Fibroblast of lung (primary cell): ENCODE results near the gene CHML. TPM values are rescaled to one million over a fixed set of nuclear protein-coding genes. Genes with fewer than 3 reads are reported as not detected.

Experiments used
- DNase-seq, 2 donors: peaks; one replicate each; pipeline versions ENCODE4 v3.0.0 to v3.0.0-alpha.2; 2010; ENCODE audit warnings: low read depth in 2 of 2
- H2AFZ ChIP-seq: 2 replicates; pipeline ENCODE4 v1.5.1; 2012; ENCODE audit warnings: low read length, control low read depth, inconsistent platforms
- H3K27ac ChIP-seq: 2 replicates; pipeline ENCODE4 v1.5.1; 2011; ENCODE audit warnings: low read length, control low read depth; ENCODE audit not compliant: insufficient read depth
- H3K27me3 ChIP-seq: 2 replicates; pipeline ENCODE4 v1.5.1; 2011; ENCODE audit warnings: mild to moderate bottlenecking, low read length; ENCODE audit not compliant: control insufficient read depth, insufficient read depth
- H3K36me3 ChIP-seq: 2 replicates; pipeline ENCODE4 v1.5.1; 2011; ENCODE audit warnings: low read length; ENCODE audit not compliant: control insufficient read depth, insufficient read depth
- H3K4me1 ChIP-seq: 2 replicates; pipeline ENCODE4 v1.5.1; 2011; ENCODE audit warnings: low read length; ENCODE audit not compliant: control insufficient read depth, insufficient read depth; ENCODE audit errors: extremely low read depth
- H3K4me2 ChIP-seq: 2 replicates; pipeline ENCODE4 v1.5.1; 2011; ENCODE audit warnings: low read length, control low read depth; ENCODE audit not compliant: insufficient read depth; ENCODE audit errors: extremely low read depth
- H3K4me3 ChIP-seq, 4 experiments: fragments of 200-600 bp in 1 of 4; sonication (generic) in 1 of 4; replicated peaks in 1 of 4; 2 replicates each; pipeline ENCODE4 v1.5.1; 2011 to 2016; ENCODE audit warnings: low read length in 4 of 4, low read depth in 3 of 4, mild to moderate bottlenecking in 3 of 4, control low read depth in 2 of 4, inconsistent platforms in 1 of 4, mixed read lengths in 1 of 4; ENCODE audit not compliant: insufficient read depth in 1 of 4; ENCODE audit errors: control extremely low read depth in 1 of 4
- H3K79me2 ChIP-seq: 2 replicates; pipeline ENCODE4 v1.5.1; 2012; ENCODE audit warnings: mild to moderate bottlenecking, low read length, inconsistent platforms; ENCODE audit not compliant: control insufficient read depth, insufficient read depth
- H3K9ac ChIP-seq: 2 replicates; pipeline ENCODE4 v1.5.1; 2011; ENCODE audit warnings: mild to moderate bottlenecking, low read length, control low read depth; ENCODE audit not compliant: insufficient read depth
- H3K9me3 ChIP-seq: 2 replicates; pipeline ENCODE4 v1.5.1; 2012; ENCODE audit warnings: low read depth, low read length; ENCODE audit not compliant: control insufficient read depth, insufficient read depth
- H4K20me1 ChIP-seq: 2 replicates; pipeline ENCODE4 v1.5.1; 2011; ENCODE audit warnings: low read length; ENCODE audit not compliant: control insufficient read depth, insufficient read depth; ENCODE audit errors: extremely low read depth
- EZH2 ChIP-seq: IDR thresholded peaks from 2 replicates; pipeline ENCODE4 v1.5.1; 2012; ENCODE audit warnings: low read length, control low read depth, mild to moderate bottlenecking; ENCODE audit errors: missing control alignments
- polyA plus RNA-seq, 2 donors: library from polyadenylated mRNA; depleted of rRNA in 1 of 2; stranded (reverse) in 1 of 2; unstranded in 1 of 2; fragments of >200 nt; gene quantifications; 2 replicates each; pipeline ENCODE4 v1.2.1, GENCODE V29; 2011 to 2012; ENCODE audit warnings: missing spikeins in 1 of 2
- total RNA-seq: library from RNA; depleted of rRNA; stranded (reverse); fragments of >200 nt; gene quantifications from 2 replicates; pipeline ENCODE4 v1.2.1, GENCODE V29; 2014
- TF ChIP-seq, protein P1 (sequence below), 2 donors: IDR thresholded peaks in 1 of 2; conservative IDR thresholded peaks in 1 of 2; 1 replicate in 1 of 2; 2 replicates in 1 of 2; pipeline ENCODE4 v1.5.1; 2011 to 2012; ENCODE audit warnings: low read length in 2 of 2, control low read depth in 1 of 2, inconsistent platforms in 1 of 2, low read depth in 1 of 2, mild to moderate bottlenecking in 1 of 2

Gene CHML
- total and polyA plus RNA-seq, 2 donors (not counting 1 experiment from before 2014, with no cell fraction given) = 11.4 to 16.1 TPM

DNA sequence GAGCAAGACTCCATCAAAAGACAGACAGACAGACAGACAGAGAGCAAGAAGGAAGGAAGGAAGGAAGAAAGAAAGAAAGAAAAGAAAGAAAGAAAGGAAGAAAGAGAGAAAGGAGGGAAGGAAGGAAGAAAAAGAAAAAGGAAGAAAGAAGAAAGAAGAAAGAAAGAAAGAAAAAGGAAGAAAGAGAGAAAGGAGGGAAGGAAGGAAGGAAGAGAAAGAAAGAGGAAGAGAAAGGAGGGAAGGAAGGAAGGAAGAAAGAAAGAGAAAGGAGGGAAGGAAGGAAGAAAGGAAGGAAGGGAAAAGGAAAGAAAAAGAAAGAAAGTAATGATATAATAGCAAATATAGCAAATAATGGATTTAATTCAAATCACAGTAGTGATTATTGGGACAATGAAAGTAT is 32.7 kb downstream of the CHML start:
- no peak for DNase-seq
- Histone ChIP-seq H3K27ac (no peak overlapping the region), H3K27me3 (no peaks in the 10 kb centered on the region), H3K9ac (no peak overlapping the region), H3K9me3 (no peaks in the 10 kb centered on the region), H3K4me3 (no peak overlapping the region), H3K4me2 (no peak overlapping the region), H3K4me1 (peaks cover 11% of the 10 kb centered on the region), H3K79me2 (no peaks in the 10 kb centered on the region), H3K36me3 (no peaks in the 10 kb centered on the region), H4K20me1 (no peaks in the 10 kb centered on the region), H2AFZ (no peak overlapping the region)
- no peak for TF ChIP-seq EZH2
- TF ChIP-seq, protein P1, sequence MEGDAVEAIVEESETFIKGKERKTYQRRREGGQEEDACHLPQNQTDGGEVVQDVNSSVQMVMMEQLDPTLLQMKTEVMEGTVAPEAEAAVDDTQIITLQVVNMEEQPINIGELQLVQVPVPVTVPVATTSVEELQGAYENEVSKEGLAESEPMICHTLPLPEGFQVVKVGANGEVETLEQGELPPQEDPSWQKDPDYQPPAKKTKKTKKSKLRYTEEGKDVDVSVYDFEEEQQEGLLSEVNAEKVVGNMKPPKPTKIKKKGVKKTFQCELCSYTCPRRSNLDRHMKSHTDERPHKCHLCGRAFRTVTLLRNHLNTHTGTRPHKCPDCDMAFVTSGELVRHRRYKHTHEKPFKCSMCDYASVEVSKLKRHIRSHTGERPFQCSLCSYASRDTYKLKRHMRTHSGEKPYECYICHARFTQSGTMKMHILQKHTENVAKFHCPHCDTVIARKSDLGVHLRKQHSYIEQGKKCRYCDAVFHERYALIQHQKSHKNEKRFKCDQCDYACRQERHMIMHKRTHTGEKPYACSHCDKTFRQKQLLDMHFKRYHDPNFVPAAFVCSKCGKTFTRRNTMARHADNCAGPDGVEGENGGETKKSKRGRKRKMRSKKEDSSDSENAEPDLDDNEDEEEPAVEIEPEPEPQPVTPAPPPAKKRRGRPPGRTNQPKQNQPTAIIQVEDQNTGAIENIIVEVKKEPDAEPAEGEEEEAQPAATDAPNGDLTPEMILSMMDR (conservative IDR thresholded peaks at IDR 0.05 in 1 of 2, IDR thresholded peaks at IDR 0.05 in 1 of 2; ENCODE audit: low read depth in 1 of 2, low read length in 2 of 2) = no peak

- Histone ChIP-seq H4K20me1 (no peaks in the 10 kb centered on the region), H3K4me3 (no peak overlapping the region), H3K9me3 (no peaks in the 10 kb centered on the region), H3K79me2 (no peaks in the 10 kb centered on the region), H2AFZ (no peak overlapping the region), H3K9ac (no peak overlapping the region), H3K27ac (no peak overlapping the region), H3K27me3 (no peaks in the 10 kb centered on the region), H3K4me2 (no peak overlapping the region), H3K36me3 (no peaks in the 10 kb centered on the region), H3K4me1 (peaks cover 6% of the 10 kb centered on the region)
- TF ChIP-seq EZH2 = no peak
- TF ChIP-seq, protein P1 (conservative IDR thresholded peaks at IDR 0.05 in 1 of 2, IDR thresholded peaks at IDR 0.05 in 1 of 2; ENCODE audit: low read depth in 1 of 2, low read length in 2 of 2) = no peak
- DNase-seq = peak in 1 of 2 donors; percentile 60
Observed at GRCh38 chr1:241606544-241606943, 33.6 kb downstream of the CHML start.

DNA sequence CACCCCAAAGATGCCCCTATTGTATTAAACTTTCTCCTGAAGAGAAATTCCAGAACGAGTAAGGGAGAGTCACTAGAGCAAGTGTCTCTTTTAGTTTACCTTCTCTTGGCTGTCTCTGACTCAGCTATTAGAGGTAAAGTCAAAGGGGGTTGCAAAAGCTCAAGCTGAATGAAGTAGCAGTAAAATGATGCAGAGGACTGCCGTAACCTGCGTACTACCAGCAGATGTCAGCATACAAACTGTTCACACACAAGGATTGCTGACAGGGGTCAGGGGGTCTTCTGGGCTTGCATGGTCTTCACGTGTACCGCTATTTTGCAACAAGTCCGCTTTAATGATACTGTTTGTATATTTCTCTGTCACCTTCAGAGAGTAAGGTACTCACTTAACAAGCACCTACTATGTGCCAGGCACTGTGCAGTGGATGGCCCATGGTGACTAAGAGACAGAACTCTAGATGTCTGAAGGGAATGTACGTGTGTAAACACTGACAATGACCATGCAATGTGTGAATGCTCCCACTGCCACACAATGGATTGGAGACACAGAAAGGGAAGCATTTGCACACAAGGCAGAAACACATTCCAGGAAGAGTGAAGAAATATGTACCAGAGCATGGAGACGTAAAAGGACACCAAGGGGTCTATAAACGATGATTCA is 34.9 kb downstream of the CHML start:
- H3K27ac ChIP-seq = no peak overlapping the region

More for the DNA sequence above, 34.9 kb downstream of the CHML start:
- Histone ChIP-seq H3K27me3 (no peaks in the 10 kb centered on the region), H4K20me1 (no peaks in the 10 kb centered on the region), H3K4me3 (no peak overlapping the region), H3K9me3 (no peaks in the 10 kb centered on the region), H3K4me1 (peaks cover 2% of the 10 kb centered on the region), H3K79me2 (no peaks in the 10 kb centered on the region), H3K36me3 (no peaks in the 10 kb centered on the region), H3K9ac (no peak overlapping the region), H3K4me2 (no peak overlapping the region), H2AFZ (no peak overlapping the region)
- no peak for TF ChIP-seq EZH2
- TF ChIP-seq, protein P1 (conservative IDR thresholded peaks at IDR 0.05 in 1 of 2, IDR thresholded peaks at IDR 0.05 in 1 of 2; ENCODE audit: low read depth in 1 of 2, low read length in 2 of 2) = peak in 1 of 2 donors; percentile 26
- no peak for DNase-seq
